HepG2 (cell line): ENCODE measurements around the gene INHBE. TPM values are rescaled to one million over a fixed set of nuclear protein-coding genes. Genes with fewer than 3 reads are reported as not detected.

Source experiments
- ISL2 ChIP-seq: sonication (generic); formaldehyde crosslinking; IDR thresholded peaks from 2 replicates; pipeline ENCODE4 v1.5.0; 2020; ENCODE audit warnings: missing genetic modification reagents
- KDM2A ChIP-seq: sonication (generic); formaldehyde crosslinking; IDR thresholded peaks from 2 replicates; pipeline ENCODE4 v1.4.0; 2020; ENCODE audit warnings: low read depth, missing genetic modification reagents, borderline replicate concordance
- MED1 ChIP-seq: sonication (generic); formaldehyde crosslinking; IDR thresholded peaks from 2 replicates; pipeline ENCODE4 v1.4.0; 2020; ENCODE audit warnings: missing genetic modification reagents
- MXI1 ChIP-seq: IDR thresholded peaks from 3 replicates; pipeline ENCODE4 v1.6.1; 2012; ENCODE audit warnings: low read depth, low read length, inconsistent platforms, borderline replicate concordance
- NR2F6 ChIP-seq, 2 experiments: IDR thresholded peaks; 2 replicates each; pipeline ENCODE4 v1.6.1; 2016; ENCODE audit warnings: antibody characterized with exemption in 1 of 2, mild to moderate bottlenecking in 1 of 2
- PRDM4 ChIP-seq: sonication (generic); formaldehyde crosslinking; IDR thresholded peaks from 2 replicates; pipeline ENCODE4 v1.9.0; 2021; ENCODE audit warnings: missing genetic modification reagents, borderline replicate concordance
- RARG ChIP-seq: sonication (generic); formaldehyde crosslinking; IDR thresholded peaks from 2 replicates; pipeline ENCODE4 v1.4.0; 2020; ENCODE audit warnings: low read depth, mild to moderate bottlenecking, missing genetic modification reagents
- SIX4 ChIP-seq: sonication (generic); formaldehyde crosslinking; IDR thresholded peaks from 2 replicates; pipeline ENCODE4 v1.4.0; 2020; ENCODE audit warnings: missing genetic modification reagents
- SMARCC2 ChIP-seq: fragments of 450-650 bp; IDR thresholded peaks from 2 replicates; pipeline ENCODE4 v1.6.1; 2017; ENCODE audit warnings: antibody characterized with exemption, mild to moderate bottlenecking
- SP4 ChIP-seq: sonication (generic); formaldehyde crosslinking; IDR thresholded peaks from 2 replicates; pipeline ENCODE4 v1.8.1; 2023; ENCODE audit warnings: mild to moderate bottlenecking, missing genetic modification reagents
- TAF15 ChIP-seq: fragments of 200-400 bp; formaldehyde crosslinking; IDR thresholded peaks from one replicate; pipeline ENCODE4 v1.6.1; 2018; ENCODE audit warnings: mild to moderate bottlenecking, low read depth, low read length; ENCODE audit not compliant: poor library complexity, severe bottlenecking
- TEF ChIP-seq: sonication (generic); formaldehyde crosslinking; IDR thresholded peaks from 2 replicates; pipeline ENCODE4 v1.5.0; 2020; ENCODE audit warnings: missing genetic modification reagents
- U2AF2 ChIP-seq: fragments of 200-400 bp; formaldehyde crosslinking; IDR thresholded peaks from 2 replicates; pipeline ENCODE4 v1.6.1; 2017; ENCODE audit warnings: low read depth, mild to moderate bottlenecking, low read length
- ZBTB1 ChIP-seq: sonication (generic); formaldehyde crosslinking; IDR thresholded peaks from 2 replicates; pipeline ENCODE4 v1.4.0; 2020; ENCODE audit warnings: missing genetic modification reagents, borderline replicate concordance
- ZMYM4 ChIP-seq: sonication (generic); formaldehyde crosslinking; IDR thresholded peaks from 2 replicates; pipeline ENCODE4 v1.8.1; 2023; ENCODE audit warnings: mild to moderate bottlenecking, missing genetic modification reagents
- ZNF660 ChIP-seq: sonication (generic); formaldehyde crosslinking; IDR thresholded peaks from 2 replicates; pipeline ENCODE4 v1.5.1; 2020; ENCODE audit warnings: mild to moderate bottlenecking, low read depth, missing genetic modification reagents, borderline replicate concordance
- ZNF792 ChIP-seq: IDR thresholded peaks from 2 replicates; pipeline ENCODE4 v1.6.1; 2016
- polyA plus RNA-seq, 8 experiments: library from polyadenylated mRNA; depleted of rRNA in 3 of 8; stranded (reverse) in 7 of 8; unstranded in 1 of 8; fragments of >200 nt; fragmentation: Illumina TruSeq in 4 of 8; extraction: Trizol in 4 of 8; gene quantifications; 2 replicates each; pipeline versions ENCODE4 v1.2.1 to v1.2.3, GENCODE V29; 2011 to 2016; ENCODE audit warnings: low read depth in 4 of 8, missing spikeins in 1 of 8, mixed read lengths in 1 of 8; ENCODE audit not compliant: insufficient read depth in 1 of 8
- total RNA-seq, 5 experiments: library from RNA; depleted of rRNA; stranded (reverse); fragments of >200 nt; fragmentation: Illumina TruSeq; extraction: Trizol; gene quantifications; 2 replicates each; pipeline ENCODE4 v1.2.3, GENCODE V29; 2016; ENCODE audit warnings: low read depth in 1 of 5
- TF ChIP-seq, protein P1 (sequence below): sonication (generic); formaldehyde crosslinking; IDR thresholded peaks from 2 replicates; pipeline ENCODE4 v1.5.0; 2020; ENCODE audit warnings: missing genetic modification reagents
- TF ChIP-seq, protein P2 (sequence below): sonication (generic); formaldehyde crosslinking; IDR thresholded peaks from 2 replicates; pipeline ENCODE4 v1.8.0; 2022; ENCODE audit warnings: missing genetic modification reagents, low read depth, mild to moderate bottlenecking, borderline replicate concordance
- TF ChIP-seq, protein P3 (sequence below): sonication (generic); formaldehyde crosslinking; IDR thresholded peaks from 2 replicates; pipeline ENCODE4 v1.4.0; 2020; ENCODE audit warnings: missing genetic modification reagents, mild to moderate bottlenecking, borderline replicate concordance
- TF ChIP-seq, protein P4 (sequence below): sonication (generic); formaldehyde crosslinking; conservative IDR thresholded peaks from 2 replicates; pipeline ENCODE4 v1.8.0; 2022; ENCODE audit warnings: mild to moderate bottlenecking, moderate library complexity, missing genetic modification reagents

Gene INHBE
- total and polyA plus RNA-seq, 2 of the 13 experiments (the other 11 are each of a cell fraction or from before 2014, with no cell fraction given), result 17.0 to 32.0 TPM

DNA sequence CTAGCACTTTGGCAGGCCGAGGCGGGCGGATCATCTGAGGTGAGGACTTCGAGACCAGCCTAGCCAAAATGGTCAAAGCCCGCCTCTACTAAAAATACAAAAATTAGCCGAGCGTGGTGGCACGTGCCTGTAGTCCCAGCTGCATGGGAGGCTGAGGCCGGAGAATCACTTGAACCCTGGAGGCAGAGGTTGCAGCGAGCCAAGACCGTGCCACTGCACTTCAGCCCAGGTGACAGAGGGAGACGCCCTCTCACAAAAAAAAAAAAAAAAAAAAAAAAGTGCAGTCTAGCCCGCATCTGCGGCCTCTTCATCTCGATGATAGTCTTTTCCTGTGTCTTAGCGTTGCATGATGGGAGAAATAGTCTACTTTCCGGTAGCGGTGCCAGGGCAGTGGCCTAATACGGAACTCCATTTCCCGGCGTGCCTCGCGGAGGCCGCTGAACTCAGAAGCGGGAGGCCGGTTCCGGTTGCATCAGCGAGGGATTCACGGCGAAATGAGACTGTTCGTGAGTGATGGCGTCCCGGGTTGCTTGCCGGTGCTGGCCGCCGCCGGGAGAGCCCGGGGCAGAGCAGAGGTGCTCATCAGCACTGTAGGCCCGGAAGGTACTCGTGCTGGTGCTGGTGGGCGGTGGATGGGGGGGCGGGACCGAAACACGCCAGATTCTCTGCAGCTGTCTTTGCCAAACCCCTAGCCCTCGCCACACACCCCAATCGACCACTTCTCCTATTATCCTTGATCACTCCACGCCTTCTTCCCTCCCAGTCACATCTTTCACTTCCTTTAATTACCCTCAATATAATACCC, 32.7 kb downstream of the INHBE start, which contains the start of gene MARS1 (continued):
- TF ChIP-seq MED1 (CRISPR knock-in tag) (no peak; the same call in 1 of the 2 replicates), NR2F6 (IDR thresholded peaks at IDR 0.05) (no peak), NR2F6 (CRISPR knock-in tag; IDR thresholded peaks at IDR 0.05) (no peak), SMARCC2 (no peak), TEF (CRISPR knock-in tag) (no peak), TAF15 (no peak), SP4 (CRISPR knock-in tag) (peak; percentile 71), ISL2 (CRISPR knock-in tag) (0 out of 2 replicates have a peak, but pooled peaks have one; percentile 13), KDM2A (CRISPR knock-in tag) (peak; percentile 68; the same call in 1 of the 2 replicates), PRDM4 (CRISPR knock-in tag) (no peak), MXI1 (peak; percentile 90; the same call in 2 of the 3 replicates), ZBTB1 (no peak), ZNF792 (CRISPR knock-in tag) (0 out of 2 replicates have a peak, but pooled peaks have one; percentile 31), SIX4 (CRISPR knock-in tag) (no peak), ZMYM4 (CRISPR knock-in tag) (peak; percentile 82), RARG (CRISPR knock-in tag) (no peak), ZNF660 (CRISPR knock-in tag) (no peak), U2AF2 (no peak)
- TF ChIP-seq, protein P1, sequence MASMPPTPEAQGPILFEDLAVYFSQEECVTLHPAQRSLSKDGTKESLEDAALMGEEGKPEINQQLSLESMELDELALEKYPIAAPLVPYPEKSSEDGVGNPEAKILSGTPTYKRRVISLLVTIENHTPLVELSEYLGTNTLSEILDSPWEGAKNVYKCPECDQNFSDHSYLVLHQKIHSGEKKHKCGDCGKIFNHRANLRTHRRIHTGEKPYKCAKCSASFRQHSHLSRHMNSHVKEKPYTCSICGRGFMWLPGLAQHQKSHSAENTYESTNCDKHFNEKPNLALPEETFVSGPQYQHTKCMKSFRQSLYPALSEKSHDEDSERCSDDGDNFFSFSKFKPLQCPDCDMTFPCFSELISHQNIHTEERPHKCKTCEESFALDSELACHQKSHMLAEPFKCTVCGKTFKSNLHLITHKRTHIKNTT (CRISPR knock-in tag), result no peak
- TF ChIP-seq, protein P2, sequence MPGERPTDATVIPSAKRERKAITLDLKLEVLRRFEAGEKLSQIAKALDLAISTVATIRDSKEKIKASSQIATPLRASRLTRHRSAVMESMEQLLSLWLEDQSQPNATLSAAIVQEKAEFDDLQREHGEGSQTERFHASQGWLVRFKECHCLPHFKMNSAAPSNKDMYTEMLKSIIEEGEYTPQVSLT (CRISPR knock-in tag), result no peak
- TF ChIP-seq, protein P3, sequence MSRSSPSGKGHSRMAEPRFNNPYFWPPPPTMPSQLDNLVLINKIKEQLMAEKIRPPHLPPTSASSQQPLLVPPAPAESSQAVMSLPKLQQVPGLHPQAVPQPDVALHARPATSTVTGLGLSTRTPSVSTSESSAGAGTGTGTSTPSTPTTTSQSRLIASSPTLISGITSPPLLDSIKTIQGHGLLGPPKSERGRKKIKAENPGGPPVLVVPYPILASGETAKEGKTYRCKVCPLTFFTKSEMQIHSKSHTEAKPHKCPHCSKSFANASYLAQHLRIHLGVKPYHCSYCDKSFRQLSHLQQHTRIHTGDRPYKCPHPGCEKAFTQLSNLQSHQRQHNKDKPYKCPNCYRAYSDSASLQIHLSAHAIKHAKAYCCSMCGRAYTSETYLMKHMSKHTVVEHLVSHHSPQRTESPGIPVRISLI (CRISPR knock-in tag), result peak; percentile 100
- TF ChIP-seq, protein P4, sequence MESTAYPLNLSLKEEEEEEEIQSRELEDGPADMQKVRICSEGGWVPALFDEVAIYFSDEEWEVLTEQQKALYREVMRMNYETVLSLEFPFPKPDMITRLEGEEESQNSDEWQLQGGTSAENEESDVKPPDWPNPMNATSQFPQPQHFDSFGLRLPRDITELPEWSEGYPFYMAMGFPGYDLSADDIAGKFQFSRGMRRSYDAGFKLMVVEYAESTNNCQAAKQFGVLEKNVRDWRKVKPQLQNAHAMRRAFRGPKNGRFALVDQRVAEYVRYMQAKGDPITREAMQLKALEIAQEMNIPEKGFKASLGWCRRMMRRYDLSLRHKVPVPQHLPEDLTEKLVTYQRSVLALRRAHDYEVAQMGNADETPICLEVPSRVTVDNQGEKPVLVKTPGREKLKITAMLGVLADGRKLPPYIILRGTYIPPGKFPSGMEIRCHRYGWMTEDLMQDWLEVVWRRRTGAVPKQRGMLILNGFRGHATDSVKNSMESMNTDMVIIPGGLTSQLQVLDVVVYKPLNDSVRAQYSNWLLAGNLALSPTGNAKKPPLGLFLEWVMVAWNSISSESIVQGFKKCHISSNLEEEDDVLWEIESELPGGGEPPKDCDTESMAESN (CRISPR knock-in tag), result 0 out of 2 replicates have a peak, but pooled peaks have one; percentile 26
